Measurements from ENCODE around the gene LRRC59.

Gene LRRC59

GRCh38 chr17:50443505-50443974 is 46.2 kb upstream of the LRRC59 start:
- TF ChIP-seq EZH2 (optimal IDR thresholded peaks at IDR 0.05; ENCODE audit: low read depth, low read length) (no peak), EZH2phosphoT487 (IDR thresholded peaks at IDR 0.05; ENCODE audit: low read length) (no peak)
- TF ChIP-seq, protein P1, sequence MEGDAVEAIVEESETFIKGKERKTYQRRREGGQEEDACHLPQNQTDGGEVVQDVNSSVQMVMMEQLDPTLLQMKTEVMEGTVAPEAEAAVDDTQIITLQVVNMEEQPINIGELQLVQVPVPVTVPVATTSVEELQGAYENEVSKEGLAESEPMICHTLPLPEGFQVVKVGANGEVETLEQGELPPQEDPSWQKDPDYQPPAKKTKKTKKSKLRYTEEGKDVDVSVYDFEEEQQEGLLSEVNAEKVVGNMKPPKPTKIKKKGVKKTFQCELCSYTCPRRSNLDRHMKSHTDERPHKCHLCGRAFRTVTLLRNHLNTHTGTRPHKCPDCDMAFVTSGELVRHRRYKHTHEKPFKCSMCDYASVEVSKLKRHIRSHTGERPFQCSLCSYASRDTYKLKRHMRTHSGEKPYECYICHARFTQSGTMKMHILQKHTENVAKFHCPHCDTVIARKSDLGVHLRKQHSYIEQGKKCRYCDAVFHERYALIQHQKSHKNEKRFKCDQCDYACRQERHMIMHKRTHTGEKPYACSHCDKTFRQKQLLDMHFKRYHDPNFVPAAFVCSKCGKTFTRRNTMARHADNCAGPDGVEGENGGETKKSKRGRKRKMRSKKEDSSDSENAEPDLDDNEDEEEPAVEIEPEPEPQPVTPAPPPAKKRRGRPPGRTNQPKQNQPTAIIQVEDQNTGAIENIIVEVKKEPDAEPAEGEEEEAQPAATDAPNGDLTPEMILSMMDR (IDR thresholded peaks at IDR 0.05; ENCODE audit: low read length), result no peak
- H3K4me1 ChIP-seq (ENCODE audit: low read length), result no peaks in the 10 kb centered on the region
- H3K9me2 ChIP-seq (replicated peaks; ENCODE audit: insufficient read depth, low read length), result no peaks in the 10 kb centered on the region
- no peak overlapping the region for H3K27ac ChIP-seq (ENCODE audit: low read length)
- H3K9ac ChIP-seq (ENCODE audit: low read length), result no peak overlapping the region
- H3K9me3 ChIP-seq (replicated peaks; ENCODE audit: insufficient read depth, low read length), result no peaks in the 10 kb centered on the region
- DNase-seq, result no peak
- no peaks in the 10 kb centered on the region for H3K27me3 ChIP-seq (replicated peaks; ENCODE audit: insufficient read depth, low read length)
- no peak overlapping the region for H3K4me3 ChIP-seq (ENCODE audit: low read length)
- H2AFZ ChIP-seq (ENCODE audit: low read length), result no peak overlapping the region
- no peaks in the 10 kb centered on the region for H4K20me1 ChIP-seq (ENCODE audit: insufficient read depth, low read length)
- H3F3A ChIP-seq (ENCODE audit: insufficient read depth, low read length), result no peaks in the 10 kb centered on the region
- no peaks in the 10 kb centered on the region for H3K79me2 ChIP-seq (ENCODE audit: low read length)
- H3K4me2 ChIP-seq (ENCODE audit: low read depth, low read length), result no peak overlapping the region
- no peaks in the 10 kb centered on the region for H3K36me3 ChIP-seq (replicated peaks; ENCODE audit: insufficient read depth, low read length)

GRCh38 chr17:50440838-50441829 is 43.8 kb upstream of the LRRC59 start:
- no peak overlapping the region for H3K27ac ChIP-seq (ENCODE audit: low read length)
- no peak overlapping the region for H3K4me3 ChIP-seq (ENCODE audit: low read length)
- H2AFZ ChIP-seq (ENCODE audit: low read length), result no peak overlapping the region
- no peak overlapping the region for H3K4me2 ChIP-seq (ENCODE audit: low read depth, low read length)
- no peaks in the 10 kb centered on the region for H3K79me2 ChIP-seq (ENCODE audit: low read length)
- no peaks in the 10 kb centered on the region for H3K36me3 ChIP-seq (replicated peaks; ENCODE audit: insufficient read depth, low read length)
- DNase-seq, result no peak
- H3K4me1 ChIP-seq (ENCODE audit: low read length), result no peaks in the 10 kb centered on the region
- H3K9ac ChIP-seq (ENCODE audit: low read length), result no peak overlapping the region
- H3K9me3 ChIP-seq (replicated peaks; ENCODE audit: insufficient read depth, low read length), result no peaks in the 10 kb centered on the region
- no peaks in the 10 kb centered on the region for H3K27me3 ChIP-seq (replicated peaks; ENCODE audit: insufficient read depth, low read length)
- TF ChIP-seq EZH2 (optimal IDR thresholded peaks at IDR 0.05; ENCODE audit: low read depth, low read length) (no peak), EZH2phosphoT487 (IDR thresholded peaks at IDR 0.05; ENCODE audit: low read length) (no peak)
- TF ChIP-seq, protein P1 (IDR thresholded peaks at IDR 0.05; ENCODE audit: low read length), result no peak
- no peaks in the 10 kb centered on the region for H4K20me1 ChIP-seq (ENCODE audit: insufficient read depth, low read length)
- no peaks in the 10 kb centered on the region for H3K9me2 ChIP-seq (replicated peaks; ENCODE audit: insufficient read depth, low read length)
- H3F3A ChIP-seq (ENCODE audit: insufficient read depth, low read length), result no peaks in the 10 kb centered on the region

- no peak for TF ChIP-seq EZH2phosphoT487 (IDR thresholded peaks at IDR 0.05; ENCODE audit: low read length)
Observed at GRCh38 chr17:50440172-50440837, 43.0 kb upstream of the LRRC59 start.

More at GRCh38 chr17:50440172-50440837, 43.0 kb upstream of the LRRC59 start:
- Histone ChIP-seq H3K9me3 (replicated peaks; ENCODE audit: insufficient read depth, low read length) (no peaks in the 10 kb centered on the region), H3F3A (ENCODE audit: insufficient read depth, low read length) (no peaks in the 10 kb centered on the region), H3K27ac (ENCODE audit: low read length) (no peak overlapping the region), H3K4me3 (ENCODE audit: low read length) (no peak overlapping the region), H2AFZ (ENCODE audit: low read length) (no peak overlapping the region), H4K20me1 (ENCODE audit: insufficient read depth, low read length) (no peaks in the 10 kb centered on the region), H3K36me3 (replicated peaks; ENCODE audit: insufficient read depth, low read length) (no peaks in the 10 kb centered on the region), H3K9me2 (replicated peaks; ENCODE audit: insufficient read depth, low read length) (no peaks in the 10 kb centered on the region), H3K4me1 (ENCODE audit: low read length) (no peaks in the 10 kb centered on the region), H3K9ac (ENCODE audit: low read length) (no peak overlapping the region), H3K4me2 (ENCODE audit: low read depth, low read length) (no peak overlapping the region), H3K79me2 (ENCODE audit: low read length) (no peaks in the 10 kb centered on the region), H3K27me3 (replicated peaks; ENCODE audit: insufficient read depth, low read length) (no peaks in the 10 kb centered on the region)
- no peak for DNase-seq
